IMR-90 (cell line): ENCODE results near the gene GFRA3. TPM values are rescaled to one million over a fixed set of nuclear protein-coding genes. Genes with fewer than 3 reads are reported as not detected.

Source experiments
- ATAC-seq: fragments of 200-7000 bp; cut with Tn5 transposase; 2 replicates; pipeline ENCODE4 v1.9.1; 2020; ENCODE audit warnings: low read depth, mild to moderate bottlenecking, moderate library complexity
- BruUV-seq: library from RNA; stranded (reverse); fragments of 400-500 nt; replicated peaks from 2 replicates; lab custom pipeline; 2021; lab: Mats Ljungman, UMichigan
- CTCF ChIA-PET: fragments of 300-600 bp; formaldehyde crosslinking; extraction: SDS; loops from one replicate; lab custom pipeline; 2021; ENCODE audit warnings: antibody characterized with exemption; lab: Yijun Ruan, JAX
- POLR2A ChIA-PET: fragments of 300-600 bp; sonication (Branson Sonifier 250); formaldehyde crosslinking; loops from one replicate; lab custom pipeline; 2022; ENCODE audit warnings: antibody characterized with exemption; ENCODE audit not compliant: unreplicated experiment; lab: Charles Lee
- DNase-seq: peaks from one replicate; pipeline ENCODE4 v3.0.0; 2013
- H2AFZ ChIP-seq: replicated peaks from 2 replicates; pipeline ENCODE3; 2013; ENCODE audit warnings: low read length, mild to moderate bottlenecking; ENCODE audit not compliant: poor library complexity
- H2AK5ac ChIP-seq: 2 replicates; pipeline ENCODE4 v1.6.1; 2013; ENCODE audit warnings: low read depth, low read length, inconsistent platforms
- H2AK9ac ChIP-seq: replicated peaks from 2 replicates; pipeline ENCODE3; 2013; ENCODE audit warnings: mild to moderate bottlenecking, low read depth, low read length, moderate library complexity; ENCODE audit not compliant: poor library complexity
- H2BK120ac ChIP-seq: 2 replicates; pipeline ENCODE4 v1.6.1; 2013; ENCODE audit warnings: low read depth, low read length, inconsistent platforms
- H2BK15ac ChIP-seq: 3 replicates; pipeline ENCODE4 v1.6.1; 2013; ENCODE audit warnings: low read depth, low read length, inconsistent platforms
- H2BK20ac ChIP-seq: 2 replicates; pipeline ENCODE4 v1.6.1; 2013; ENCODE audit warnings: low read depth, mild to moderate bottlenecking, inconsistent platforms, low read length, moderate library complexity
- H2BK5ac ChIP-seq: 2 replicates; pipeline ENCODE4 v1.6.1; 2013; ENCODE audit warnings: mild to moderate bottlenecking, low read depth, low read length, inconsistent platforms; ENCODE audit not compliant: poor library complexity, severe bottlenecking
- H3K14ac ChIP-seq: replicated peaks from 2 replicates; pipeline ENCODE4 v1.6.1; 2013; ENCODE audit warnings: low read depth, low read length, inconsistent platforms
- H3K18ac ChIP-seq: 2 replicates; pipeline ENCODE4 v1.6.1; 2013; ENCODE audit warnings: low read depth, low read length, control low read depth
- H3K23ac ChIP-seq: 2 replicates; pipeline ENCODE4 v1.6.1; 2013; ENCODE audit warnings: low read depth, low read length, inconsistent platforms
- H3K27ac ChIP-seq: 2 replicates; pipeline ENCODE4 v1.5.1; 2013; ENCODE audit warnings: mild to moderate bottlenecking, control low read depth, low read length; ENCODE audit not compliant: insufficient read depth
- H3K27me3 ChIP-seq: 2 replicates; pipeline ENCODE4 v1.6.1; 2013; ENCODE audit warnings: low read length; ENCODE audit not compliant: control insufficient read depth, insufficient read depth
- H3K36me3 ChIP-seq: 2 replicates; pipeline ENCODE4 v1.6.1; 2013; ENCODE audit warnings: low read length, mixed read lengths; ENCODE audit not compliant: control insufficient read depth, insufficient read depth
- H3K4ac ChIP-seq: 2 replicates; pipeline ENCODE4 v1.6.1; 2013; ENCODE audit warnings: low read depth, low read length, inconsistent platforms
- H3K4me1 ChIP-seq: 2 replicates; pipeline ENCODE4 v1.6.1; 2013; ENCODE audit warnings: low read length, mixed read lengths; ENCODE audit not compliant: control insufficient read depth, insufficient read depth
- H3K4me2 ChIP-seq: 2 replicates; pipeline ENCODE4 v1.6.1; 2013; ENCODE audit warnings: low read depth, mild to moderate bottlenecking, control low read depth, low read length, moderate library complexity
- H3K4me3 ChIP-seq: 2 replicates; pipeline ENCODE4 v1.5.1; 2013; ENCODE audit warnings: low read depth, mild to moderate bottlenecking, control low read depth, low read length, moderate library complexity; ENCODE audit not compliant: insufficient read depth
- H3K56ac ChIP-seq: 2 replicates; pipeline ENCODE4 v1.6.1; 2013; ENCODE audit warnings: low read length, inconsistent platforms; ENCODE audit not compliant: insufficient read depth; ENCODE audit errors: extremely low read depth
- H3K79me1 ChIP-seq, 2 experiments: 2 replicates each; pipeline ENCODE4 v1.6.1; 2013; ENCODE audit warnings: low read length in 2 of 2, inconsistent platforms in 1 of 2, low read depth in 1 of 2
- H3K9ac ChIP-seq: 2 replicates; pipeline ENCODE4 v1.6.1; 2013; ENCODE audit warnings: low read depth, low read length, control low read depth
- H3K9me1 ChIP-seq: 2 replicates; pipeline ENCODE4 v1.6.1; 2013; ENCODE audit warnings: low read length, inconsistent platforms; ENCODE audit not compliant: insufficient read depth
- H3K9me3 ChIP-seq: 2 replicates; pipeline ENCODE4 v1.6.1; 2013; ENCODE audit warnings: low read length; ENCODE audit not compliant: control insufficient read depth, insufficient read depth
- H4K20me1 ChIP-seq: 2 replicates; pipeline ENCODE4 v1.6.1; 2013; ENCODE audit warnings: low read length, inconsistent platforms; ENCODE audit not compliant: insufficient read depth
- H4K5ac ChIP-seq: 2 replicates; pipeline ENCODE4 v1.6.1; 2013; ENCODE audit warnings: mild to moderate bottlenecking, low read depth, low read length, control low read depth
- H4K8ac ChIP-seq, 2 experiments: 2 replicates each; pipeline ENCODE4 v1.6.1; 2013; ENCODE audit warnings: low read depth in 2 of 2, low read length in 2 of 2, control low read depth in 1 of 2, inconsistent platforms in 1 of 2
- H4K91ac ChIP-seq: 2 replicates; pipeline ENCODE4 v1.6.1; 2013; ENCODE audit warnings: low read depth, low read length, inconsistent platforms; ENCODE audit not compliant: insufficient read depth
- BHLHE40 ChIP-seq: fragments of 150-350 bp; IDR thresholded peaks from 2 replicates; pipeline ENCODE4 v1.6.1; 2016; ENCODE audit warnings: mild to moderate bottlenecking, low read depth, low read length
- CHD1 ChIP-seq: IDR thresholded peaks from 2 replicates; pipeline ENCODE4 v1.6.1; 2012; ENCODE audit warnings: low read depth, low read length, improper control_type of control experiment
- FOS ChIP-seq: fragments of 150-350 bp; IDR thresholded peaks from 2 replicates; pipeline ENCODE4 v1.6.1; 2016; ENCODE audit warnings: low read depth, low read length
- MAFK ChIP-seq: IDR thresholded peaks from 2 replicates; pipeline ENCODE4 v1.6.1; 2012; ENCODE audit warnings: low read depth, low read length, improper control_type of control experiment
- MXI1 ChIP-seq: IDR thresholded peaks from 2 replicates; pipeline ENCODE4 v1.6.1; 2012; ENCODE audit warnings: low read depth, mild to moderate bottlenecking, low read length, moderate library complexity, borderline replicate concordance
- NFE2L2 ChIP-seq: fragments of 150-350 bp; IDR thresholded peaks from 2 replicates; pipeline ENCODE4 v1.6.1; 2016; ENCODE audit warnings: low read depth, mild to moderate bottlenecking, low read length
- RAD21 ChIP-seq: IDR thresholded peaks from 2 replicates; pipeline ENCODE4 v1.6.1; 2012; ENCODE audit warnings: low read length, improper control_type of control experiment
- RCOR1 ChIP-seq: IDR thresholded peaks from 2 replicates; pipeline ENCODE4 v1.6.1; 2012; ENCODE audit warnings: mild to moderate bottlenecking, low read length, improper control_type of control experiment; ENCODE audit not compliant: insufficient replicate concordance
- WGBS, 2 experiments: methylation state at CpG; one replicate each; pipeline versions ENCODE4 v1.1.5 to v1.1.7; 2013; ENCODE audit warnings: missing lambda C conversion rate in 2 of 2; ENCODE audit not compliant: insufficient read length in 1 of 2; ENCODE audit errors: extremely low coverage in 2 of 2; 5-methylcytosine and 5-hydroxymethylcytosine counted together
- dilution Hi-C: fragments of 300-500 bp; cut with HindIII; formaldehyde crosslinking; loops from one replicate; pipeline ENCODE4 v1.14.3; 2018; ENCODE audit warnings: low sequenced_read_pairs; ENCODE audit not compliant: unreplicated experiment
- in situ Hi-C: fragments of 300-500 bp; cut with MboI; formaldehyde crosslinking; loops from 3 replicates; pipeline ENCODE4 v1.14.3; 2019; ENCODE audit warnings: low sequenced_read_pairs, inconsistent platforms, mixed read lengths
- intact Hi-C: fragments of 100-400 bp; cut with micrococcal nuclease; formaldehyde crosslinking; loops from 2 replicates; pipeline ENCODE4 v1.10.0; 2022
- polyA plus RNA-seq, 3 experiments: library from polyadenylated mRNA; depleted of rRNA; stranded (reverse); fragments of >200 nt; gene quantifications; 2 replicates each; pipeline ENCODE4 v1.2.3, GENCODE V29; 2012; ENCODE audit warnings: low replicate concordance in 1 of 3
- total RNA-seq: library from RNA; depleted of rRNA; stranded (reverse); fragments of >200 nt; gene quantifications from 2 replicates; pipeline ENCODE4 v1.2.3, GENCODE V29; 2012
- TF ChIP-seq, protein P1 (sequence below): conservative IDR thresholded peaks from 2 replicates; pipeline ENCODE4 v1.5.1; 2012; ENCODE audit warnings: mild to moderate bottlenecking, low read depth, low read length, improper control_type of control experiment

The GFRA3 gene
- total and polyA plus RNA-seq, 2 of the 4 experiments (the other 2 are of a cell fraction), result not detected

GRCh38 chr5:138263581-138263980 is 10.8 kb downstream of the GFRA3 start:
- Histone ChIP-seq H4K5ac (no peak overlapping the region), H3K14ac (no peak overlapping the region), H2BK20ac (no peak overlapping the region), H2BK15ac (no peak overlapping the region), H3K4me1 (no peaks in the 10 kb centered on the region), H3K4me2 (no peak overlapping the region), H3K4me3 (no peak overlapping the region), H3K18ac (no peak overlapping the region), H3K56ac (no peak overlapping the region), H3K9me3 (no peaks in the 10 kb centered on the region), H4K91ac (no peak overlapping the region), H3K27ac (no peak overlapping the region), H3K36me3 (no peaks in the 10 kb centered on the region), H2AK5ac (no peak overlapping the region), H3K23ac (no peak overlapping the region), H2AK9ac (no peak overlapping the region), H2AFZ (no peak overlapping the region), H2BK5ac (no peak overlapping the region), H3K9ac (no peak overlapping the region), H3K9me1 (no peaks in the 10 kb centered on the region), H3K4ac (no peak overlapping the region), H3K27me3 (peaks cover 22% of the 10 kb centered on the region), H4K8ac (no peak overlapping the region), H2BK120ac (no peak overlapping the region), H3K79me1 (no peaks in the 10 kb centered on the region), H4K20me1 (no peaks in the 10 kb centered on the region)
- ChIA-PET CTCF (interaction anchor here (0.7 kb wide), 1 partner anchor 17 kb away, joined by 3 read pairs; no protein-coding TSS in a partner anchor), POLR2A (no interaction called here)
- intact Hi-C loops (no loop called here), dilution Hi-C loops (no loop called here), in situ Hi-C loops (no loop called here)
- DNase-seq (no peak), ATAC-seq (no peak)
- BruUV-seq, result no TSS peak
- TF ChIP-seq MXI1 (no peak), RCOR1 (no peak), CHD1 (no peak), MAFK (no peak), NFE2L2 (no peak), FOS (no peak), RAD21 (no peak), BHLHE40 (no peak)
- TF ChIP-seq, protein P1, sequence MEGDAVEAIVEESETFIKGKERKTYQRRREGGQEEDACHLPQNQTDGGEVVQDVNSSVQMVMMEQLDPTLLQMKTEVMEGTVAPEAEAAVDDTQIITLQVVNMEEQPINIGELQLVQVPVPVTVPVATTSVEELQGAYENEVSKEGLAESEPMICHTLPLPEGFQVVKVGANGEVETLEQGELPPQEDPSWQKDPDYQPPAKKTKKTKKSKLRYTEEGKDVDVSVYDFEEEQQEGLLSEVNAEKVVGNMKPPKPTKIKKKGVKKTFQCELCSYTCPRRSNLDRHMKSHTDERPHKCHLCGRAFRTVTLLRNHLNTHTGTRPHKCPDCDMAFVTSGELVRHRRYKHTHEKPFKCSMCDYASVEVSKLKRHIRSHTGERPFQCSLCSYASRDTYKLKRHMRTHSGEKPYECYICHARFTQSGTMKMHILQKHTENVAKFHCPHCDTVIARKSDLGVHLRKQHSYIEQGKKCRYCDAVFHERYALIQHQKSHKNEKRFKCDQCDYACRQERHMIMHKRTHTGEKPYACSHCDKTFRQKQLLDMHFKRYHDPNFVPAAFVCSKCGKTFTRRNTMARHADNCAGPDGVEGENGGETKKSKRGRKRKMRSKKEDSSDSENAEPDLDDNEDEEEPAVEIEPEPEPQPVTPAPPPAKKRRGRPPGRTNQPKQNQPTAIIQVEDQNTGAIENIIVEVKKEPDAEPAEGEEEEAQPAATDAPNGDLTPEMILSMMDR, result no peak
- WGBS, 2 experiments, result 33% methylated on average over 1 of the region's 3 CpGs; no CpG with 5 or more reads in 1 of the 2 experiments
